D721Med (cell line): Measurements from ENCODE around the gene KNL1.

Experiments used
- DNase-seq: peaks from one replicate; pipeline ENCODE4 v3.0.0; 2011; ENCODE audit warnings: low spot score; ENCODE audit not compliant: insufficient read length
- FAIRE-seq: peaks from 2 replicates; lab custom pipeline; 2011; peaks lifted over from hg19 to GRCh38; lab: Jason Lieb, UNC
- CTCF ChIP-seq: IDR thresholded peaks from 2 replicates; pipeline ENCODE4 v1.5.1; 2012; ENCODE audit warnings: mild to moderate bottlenecking, control low read depth; ENCODE audit not compliant: insufficient read depth; ENCODE audit errors: missing control alignments

The KNL1 gene

GRCh38 chr15:40685376-40685775 is 91.3 kb downstream of the KNL1 start:
- DNase-seq (no peak), FAIRE-seq (no peak)
- TF ChIP-seq CTCF = no peak

GRCh38 chr15:40688932-40689799 is 95.1 kb downstream of the KNL1 start:
- no peak for TF ChIP-seq CTCF
- no peak for FAIRE-seq

GRCh38 chr15:40691737-40692136 is 97.7 kb downstream of the KNL1 start:
- FAIRE-seq = no peak

More at GRCh38 chr15:40688932-40689799, 95.1 kb downstream of the KNL1 start:
- DNase-seq = no peak

GRCh38 chr15:40693904-40694687 is 100.0 kb downstream of the KNL1 start:
- TF ChIP-seq CTCF = no peak
- DNase-seq (no peak), FAIRE-seq (no peak)

More at GRCh38 chr15:40691737-40692136, 97.7 kb downstream of the KNL1 start:
- no peak for DNase-seq
- TF ChIP-seq CTCF = no peak

- FAIRE-seq (no peak), DNase-seq (peak; percentile 97)
Observed at GRCh38 chr15:40694688-40695468, 100.8 kb downstream of the KNL1 start, which contains the start of gene RAD51. RAD51 (plus strand) TSS chr15:40695174; CDS start chr15:40698759, 3,585 bp downstream.

More at GRCh38 chr15:40694688-40695468, 100.8 kb downstream of the KNL1 start, which contains the start of gene RAD51:
- TF ChIP-seq CTCF = no peak
